Keratinocyte (primary cell): Measurements from ENCODE around the gene NKX1-2.

Source experiments
- CTCF ChIP-seq, 3 experiments: IDR thresholded peaks in 1 of 3; conservative IDR thresholded peaks in 1 of 3; optimal IDR thresholded peaks in 1 of 3; 2 replicates in 2 of 3; 3 replicates in 1 of 3; pipeline versions ENCODE3 to v1.5.1; 2011; ENCODE audit warnings: low read length in 3 of 3, mild to moderate bottlenecking in 3 of 3, moderate library complexity in 2 of 3, control low read depth in 1 of 3, inconsistent platforms in 1 of 3; ENCODE audit not compliant: insufficient read depth in 2 of 3; ENCODE audit errors: extremely low read depth in 1 of 3
- EZH2 ChIP-seq: IDR thresholded peaks from one replicate; pipeline ENCODE4 v1.6.1; 2012; ENCODE audit warnings: inconsistent platforms, mild to moderate bottlenecking, low read length, moderate library complexity

GRCh38 chr10:124401633-124402032, 48.2 kb downstream of the NKX1-2 start:
- no peak for TF ChIP-seq CTCF (optimal IDR thresholded peaks at IDR 0.05 in 1 of 3, IDR thresholded peaks at IDR 0.05 in 1 of 3, conservative IDR thresholded peaks at IDR 0.05 in 1 of 3; ENCODE audit: extremely low read depth in 1 of 3, insufficient read depth in 2 of 3, low read length in 3 of 3)
- TF ChIP-seq EZH2, result no peak
